ENCODE measurements around the gene SIGLEC5.

The SIGLEC5 gene

GRCh38 chr19:51589511-51589910 lies 40.7 kb downstream of the SIGLEC5 start:
- Histone ChIP-seq H3K36me3 (replicated peaks in 1 of 2; ENCODE audit: control insufficient read depth in 2 of 2, insufficient read depth in 2 of 2, low read length in 2 of 2) (peaks cover 16 to 41% of the 10 kb centered on the region in 2 donors), H2BK15ac (ENCODE audit: low read length) (no peak overlapping the region), H3K79me1 (ENCODE audit: low read depth, low read length) (no peaks in the 10 kb centered on the region), H3K18ac (ENCODE audit: low read length) (no peak overlapping the region), H3K9me3 (replicated peaks in 1 of 2; ENCODE audit: control insufficient read depth in 2 of 2, insufficient read depth in 1 of 2, low read depth in 1 of 2, low read length in 2 of 2) (peaks cover 20 to 37% of the 10 kb centered on the region in 2 donors), H4K91ac (ENCODE audit: low read depth, low read length, poor library complexity) (no peak overlapping the region), H2BK120ac (ENCODE audit: low read depth, low read length) (no peak overlapping the region), H3K14ac (ENCODE audit: low read length) (no peak overlapping the region), H2BK5ac (ENCODE audit: low read length) (no peak overlapping the region), H2AK5ac (ENCODE audit: low read depth, low read length) (no peak overlapping the region), H3K9ac (ENCODE audit: low read depth, low read length, poor library complexity) (no peak overlapping the region), H3K4me1 (ENCODE audit: control insufficient read depth in 2 of 2, insufficient read depth in 1 of 2, low read depth in 1 of 2, low read length in 2 of 2) (peaks cover 8% of the 10 kb centered on the region in 2 donors), H2AFZ (ENCODE audit: low read length) (no peak overlapping the region), H4K8ac (ENCODE audit: low read depth, low read length) (no peak overlapping the region), H2BK12ac (ENCODE audit: low read length) (no peak overlapping the region), H3K4me3 (ENCODE audit: low read length in 2 of 2) (no peak overlapping the region), H3K23ac (ENCODE audit: low read depth, low read length, poor library complexity) (no peak overlapping the region), H3K27me3 (ENCODE audit: control insufficient read depth in 3 of 3, insufficient read depth in 3 of 3, low read depth in 1 of 3, low read length in 3 of 3) (peaks cover 0 to 2% (median 0%) of the 10 kb centered on the region in 3 experiments), H3K27ac (replicated peaks; ENCODE audit: low read length) (no peak overlapping the region), H3K4me2 (ENCODE audit: insufficient read depth, low read length, poor library complexity, severe bottlenecking) (no peak overlapping the region), H3K4ac (ENCODE audit: low read length) (no peak overlapping the region)
- WGBS, 2 donors (ENCODE audit: extremely low coverage in 2 of 2, insufficient read length in 2 of 2, insufficient replicate concordance in 1 of 2) = no CpG with 5 or more reads among the region's 2 CpGs
- no peak for DNase-seq (ENCODE audit: low spot score)

DNA sequence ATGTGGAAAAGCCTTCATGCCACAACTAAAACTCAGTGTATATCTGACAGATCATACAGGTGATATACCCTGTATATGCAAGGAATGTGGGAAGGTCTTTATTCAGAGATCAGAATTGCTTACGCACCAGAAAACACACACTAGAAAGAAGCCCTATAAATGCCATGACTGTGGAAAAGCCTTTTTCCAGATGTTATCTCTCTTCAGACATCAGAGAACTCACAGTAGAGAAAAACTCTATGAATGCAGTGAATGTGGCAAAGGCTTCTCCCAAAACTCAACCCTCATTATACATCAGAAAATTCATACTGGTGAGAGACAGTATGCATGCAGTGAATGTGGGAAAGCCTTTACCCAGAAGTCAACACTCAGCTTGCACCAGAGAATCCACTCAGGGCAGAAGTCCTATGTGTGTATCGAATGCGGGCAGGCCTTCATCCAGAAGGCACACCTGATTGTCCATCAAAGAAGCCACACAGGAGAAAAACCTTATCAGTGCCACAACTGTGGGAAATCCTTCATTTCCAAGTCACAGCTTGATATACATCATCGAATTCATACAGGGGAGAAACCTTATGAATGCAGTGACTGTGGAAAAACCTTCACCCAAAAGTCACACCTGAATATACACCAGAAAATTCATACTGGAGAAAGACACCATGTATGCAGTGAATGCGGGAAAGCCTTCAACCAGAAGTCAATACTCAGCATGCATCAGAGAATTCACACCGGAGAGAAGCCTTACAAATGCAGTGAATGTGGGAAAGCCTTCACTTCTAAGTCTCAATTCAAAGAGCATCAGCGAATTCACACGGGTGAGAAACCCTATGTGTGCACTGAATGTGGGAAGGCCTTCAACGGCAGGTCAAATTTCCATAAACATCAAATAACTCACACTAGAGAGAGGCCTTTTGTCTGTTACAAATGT lies 42.7 kb downstream of the SIGLEC5 start:
- Histone ChIP-seq H3K4me2 (ENCODE audit: insufficient read depth, low read length, poor library complexity, severe bottlenecking) (no peak overlapping the region), H3K36me3 (replicated peaks in 1 of 2; ENCODE audit: control insufficient read depth in 2 of 2, insufficient read depth in 2 of 2, low read length in 2 of 2) (peaks cover 16 to 59% of the 10 kb centered on the region in 2 donors), H3K4me1 (ENCODE audit: control insufficient read depth in 2 of 2, insufficient read depth in 1 of 2, low read depth in 1 of 2, low read length in 2 of 2) (no peaks in the 10 kb centered on the region), H3K27ac (replicated peaks; ENCODE audit: low read length) (no peak overlapping the region), H2BK15ac (ENCODE audit: low read length) (no peak overlapping the region), H2BK5ac (ENCODE audit: low read length) (no peak overlapping the region), H3K23ac (ENCODE audit: low read depth, low read length, poor library complexity) (no peak overlapping the region), H2AK5ac (ENCODE audit: low read depth, low read length) (no peak overlapping the region), H3K18ac (ENCODE audit: low read length) (no peak overlapping the region), H3K14ac (ENCODE audit: low read length) (no peak overlapping the region), H4K91ac (ENCODE audit: low read depth, low read length, poor library complexity) (no peak overlapping the region), H3K9ac (ENCODE audit: low read depth, low read length, poor library complexity) (no peak overlapping the region), H3K4me3 (ENCODE audit: low read length in 2 of 2) (no peak overlapping the region), H3K79me1 (ENCODE audit: low read depth, low read length) (no peaks in the 10 kb centered on the region), H3K9me3 (replicated peaks in 1 of 2; ENCODE audit: control insufficient read depth in 2 of 2, insufficient read depth in 1 of 2, low read depth in 1 of 2, low read length in 2 of 2) (peaks cover 20 to 37% of the 10 kb centered on the region in 2 donors), H2BK120ac (ENCODE audit: low read depth, low read length) (no peak overlapping the region), H3K4ac (ENCODE audit: low read length) (no peak overlapping the region), H3K27me3 (ENCODE audit: control insufficient read depth in 3 of 3, insufficient read depth in 3 of 3, low read depth in 1 of 3, low read length in 3 of 3) (peaks cover 0 to 2% (median 0%) of the 10 kb centered on the region in 3 experiments), H2BK12ac (ENCODE audit: low read length) (no peak overlapping the region), H2AFZ (ENCODE audit: low read length) (no peak overlapping the region), H4K8ac (ENCODE audit: low read depth, low read length) (no peak overlapping the region)
- WGBS, 2 donors (ENCODE audit: extremely low coverage in 2 of 2, insufficient read length in 2 of 2, insufficient replicate concordance in 1 of 2) = no CpG with 5 or more reads among the region's 9 CpGs
- DNase-seq (ENCODE audit: low spot score) = no peak

DNA sequence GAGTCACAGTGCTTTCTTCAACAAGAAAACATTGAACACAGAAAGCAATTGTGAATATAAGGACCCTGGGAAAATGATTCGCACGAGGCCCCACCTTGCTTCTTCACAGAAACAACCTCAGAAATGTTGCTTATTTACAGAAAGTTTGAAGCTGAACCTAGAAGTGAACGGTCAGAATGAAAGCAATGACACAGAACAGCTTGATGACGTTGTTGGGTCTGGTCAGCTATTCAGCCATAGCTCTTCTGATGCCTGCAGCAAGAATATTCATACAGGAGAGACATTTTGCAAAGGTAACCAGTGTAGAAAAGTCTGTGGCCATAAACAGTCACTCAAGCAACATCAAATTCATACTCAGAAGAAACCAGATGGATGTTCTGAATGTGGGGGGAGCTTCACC lies 43.4 kb downstream of the SIGLEC5 start:
- no peak overlapping the region for H3K4me3 ChIP-seq (ENCODE audit: low read length in 2 of 2)

GRCh38 chr19:51586103-51586728 lies 44.0 kb downstream of the SIGLEC5 start:
- no peak overlapping the region for H2BK12ac ChIP-seq (ENCODE audit: low read length)
- WGBS, 2 donors (ENCODE audit: extremely low coverage in 2 of 2, insufficient read length in 2 of 2, insufficient replicate concordance in 1 of 2) = no CpG with 5 or more reads among the region's 1 CpG
- no peaks in the 10 kb centered on the region for H3K79me1 ChIP-seq (ENCODE audit: low read depth, low read length)
- no peak overlapping the region for H3K14ac ChIP-seq (ENCODE audit: low read length)
- no peak overlapping the region for H4K8ac ChIP-seq (ENCODE audit: low read depth, low read length)
- H3K23ac ChIP-seq (ENCODE audit: low read depth, low read length, poor library complexity) = no peak overlapping the region
- no peak overlapping the region for H3K4ac ChIP-seq (ENCODE audit: low read length)
- no peak overlapping the region for H3K4me3 ChIP-seq (ENCODE audit: low read length in 2 of 2)
- H3K9ac ChIP-seq (ENCODE audit: low read depth, low read length, poor library complexity) = no peak overlapping the region
- no peak overlapping the region for H2AK5ac ChIP-seq (ENCODE audit: low read depth, low read length)
- H2BK15ac ChIP-seq (ENCODE audit: low read length) = no peak overlapping the region
- H3K4me2 ChIP-seq (ENCODE audit: insufficient read depth, low read length, poor library complexity, severe bottlenecking) = no peak overlapping the region
- no peak overlapping the region for H2AFZ ChIP-seq (ENCODE audit: low read length)
- no peaks in the 10 kb centered on the region for H3K4me1 ChIP-seq (ENCODE audit: control insufficient read depth in 2 of 2, insufficient read depth in 1 of 2, low read depth in 1 of 2, low read length in 2 of 2)
- H3K27ac ChIP-seq (replicated peaks; ENCODE audit: low read length) = no peak overlapping the region
- no peak for DNase-seq (ENCODE audit: low spot score)
- H2BK120ac ChIP-seq (ENCODE audit: low read depth, low read length) = no peak overlapping the region
- no peaks in the 10 kb centered on the region for H3K27me3 ChIP-seq (ENCODE audit: control insufficient read depth in 3 of 3, insufficient read depth in 3 of 3, low read depth in 1 of 3, low read length in 3 of 3)
- no peak overlapping the region for H3K18ac ChIP-seq (ENCODE audit: low read length)
- H3K36me3 ChIP-seq (replicated peaks in 1 of 2; ENCODE audit: control insufficient read depth in 2 of 2, insufficient read depth in 2 of 2, low read length in 2 of 2) = peaks cover 23 to 70% of the 10 kb centered on the region in 2 donors
- H3K9me3 ChIP-seq (replicated peaks in 1 of 2; ENCODE audit: control insufficient read depth in 2 of 2, insufficient read depth in 1 of 2, low read depth in 1 of 2, low read length in 2 of 2) = peaks cover 20 to 37% of the 10 kb centered on the region in 2 donors
- no peak overlapping the region for H4K91ac ChIP-seq (ENCODE audit: low read depth, low read length, poor library complexity)
- no peak overlapping the region for H2BK5ac ChIP-seq (ENCODE audit: low read length)

More for the DNA sequence above, 43.4 kb downstream of the SIGLEC5 start:
- Histone ChIP-seq H3K9me3 (replicated peaks in 1 of 2; ENCODE audit: control insufficient read depth in 2 of 2, insufficient read depth in 1 of 2, low read depth in 1 of 2, low read length in 2 of 2) (peaks cover 20 to 37% of the 10 kb centered on the region in 2 donors), H4K8ac (ENCODE audit: low read depth, low read length) (no peak overlapping the region), H3K36me3 (replicated peaks in 1 of 2; ENCODE audit: control insufficient read depth in 2 of 2, insufficient read depth in 2 of 2, low read length in 2 of 2) (peaks cover 19 to 64% of the 10 kb centered on the region in 2 donors), H4K91ac (ENCODE audit: low read depth, low read length, poor library complexity) (no peak overlapping the region), H3K4ac (ENCODE audit: low read length) (no peak overlapping the region), H2BK120ac (ENCODE audit: low read depth, low read length) (no peak overlapping the region), H3K27ac (replicated peaks; ENCODE audit: low read length) (no peak overlapping the region), H3K23ac (ENCODE audit: low read depth, low read length, poor library complexity) (no peak overlapping the region), H3K79me1 (ENCODE audit: low read depth, low read length) (no peaks in the 10 kb centered on the region), H3K9ac (ENCODE audit: low read depth, low read length, poor library complexity) (no peak overlapping the region), H2AK5ac (ENCODE audit: low read depth, low read length) (no peak overlapping the region), H3K14ac (ENCODE audit: low read length) (no peak overlapping the region), H3K18ac (ENCODE audit: low read length) (no peak overlapping the region), H2BK5ac (ENCODE audit: low read length) (no peak overlapping the region), H2BK12ac (ENCODE audit: low read length) (no peak overlapping the region), H2AFZ (ENCODE audit: low read length) (no peak overlapping the region), H3K27me3 (ENCODE audit: control insufficient read depth in 3 of 3, insufficient read depth in 3 of 3, low read depth in 1 of 3, low read length in 3 of 3) (no peaks in the 10 kb centered on the region), H3K4me1 (ENCODE audit: control insufficient read depth in 2 of 2, insufficient read depth in 1 of 2, low read depth in 1 of 2, low read length in 2 of 2) (no peaks in the 10 kb centered on the region), H3K4me2 (ENCODE audit: insufficient read depth, low read length, poor library complexity, severe bottlenecking) (no peak overlapping the region), H2BK15ac (ENCODE audit: low read length) (no peak overlapping the region)
- DNase-seq (ENCODE audit: low spot score) = no peak
- no CpG with 5 or more reads among the region's 4 CpGs for WGBS, 2 donors (ENCODE audit: extremely low coverage in 2 of 2, insufficient read length in 2 of 2, insufficient replicate concordance in 1 of 2)

Measured in neuronal stem cell (in vitro differentiated cells).